ENCODE measurements around the gene HOXD4.

The HOXD4 gene

GRCh38 chr2:176157499-176158185, 6.3 kb downstream of the HOXD4 start:
- Histone ChIP-seq H3K27ac (no peak overlapping the region), H3K36me3 (replicated peaks) (no peaks in the 10 kb centered on the region), H3K27me3 (replicated peaks) (peaks cover 94% of the 10 kb centered on the region), H3K4me3 (ENCODE audit: low read depth, low read length) (peak overlapping the region; percentile 12)
- in situ Hi-C loops (cut with HindIII; ENCODE audit: low pct_ligation_motif_present, low sequenced_read_pairs) = no loop called here
- TF ChIP-seq CTCF (IDR thresholded peaks at IDR 0.05; ENCODE audit: low read depth, low read length, missing control alignments) = no peak
- no peak for DNase-seq

GRCh38 chr2:176158186-176158591, 6.8 kb downstream of the HOXD4 start:
- H3K4me3 ChIP-seq (ENCODE audit: low read depth, low read length) = no peak overlapping the region
- H3K27ac ChIP-seq = no peak overlapping the region
- peaks cover 95% of the 10 kb centered on the region for H3K27me3 ChIP-seq (replicated peaks)
- no peaks in the 10 kb centered on the region for H3K36me3 ChIP-seq (replicated peaks)
- TF ChIP-seq CTCF (IDR thresholded peaks at IDR 0.05; ENCODE audit: low read depth, low read length, missing control alignments) = no peak
- in situ Hi-C loops (cut with HindIII; ENCODE audit: low pct_ligation_motif_present, low sequenced_read_pairs) = no loop called here
- no peak for DNase-seq

GRCh38 chr2:176158855-176159662, 7.7 kb downstream of the HOXD4 start:
- Histone ChIP-seq H3K27ac (no peak overlapping the region), H3K36me3 (replicated peaks) (no peaks in the 10 kb centered on the region), H3K27me3 (replicated peaks) (peaks cover 96% of the 10 kb centered on the region), H3K4me3 (ENCODE audit: low read depth, low read length) (no peak overlapping the region)
- no peak for DNase-seq
- in situ Hi-C loops (cut with HindIII; ENCODE audit: low pct_ligation_motif_present, low sequenced_read_pairs) = no loop called here
- no peak for TF ChIP-seq CTCF (IDR thresholded peaks at IDR 0.05; ENCODE audit: low read depth, low read length, missing control alignments)

GRCh38 chr2:176159663-176160250, 8.4 kb downstream of the HOXD4 start:
- Histone ChIP-seq H3K36me3 (replicated peaks) (no peaks in the 10 kb centered on the region), H3K27ac (no peak overlapping the region), H3K4me3 (ENCODE audit: low read depth, low read length) (no peak overlapping the region), H3K27me3 (replicated peaks) (peaks cover 96% of the 10 kb centered on the region)
- in situ Hi-C loops (cut with HindIII; ENCODE audit: low pct_ligation_motif_present, low sequenced_read_pairs) = no loop called here
- no peak for DNase-seq
- no peak for TF ChIP-seq CTCF (IDR thresholded peaks at IDR 0.05; ENCODE audit: low read depth, low read length, missing control alignments)

GRCh38 chr2:176160251-176160985, 9.1 kb downstream of the HOXD4 start:
- in situ Hi-C loops (cut with HindIII; ENCODE audit: low pct_ligation_motif_present, low sequenced_read_pairs) = no loop called here
- DNase-seq = no peak
- no peaks in the 10 kb centered on the region for H3K36me3 ChIP-seq (replicated peaks)
- H3K27ac ChIP-seq = no peak overlapping the region
- peaks cover 96% of the 10 kb centered on the region for H3K27me3 ChIP-seq (replicated peaks)
- no peak for TF ChIP-seq CTCF (IDR thresholded peaks at IDR 0.05; ENCODE audit: low read depth, low read length, missing control alignments)
- no peak overlapping the region for H3K4me3 ChIP-seq (ENCODE audit: low read depth, low read length)
